ENCODE results near the gene CNBD2.
"Not testable (repeated sequence)": the region's sequence is repeated elsewhere in the genome, so short reads cannot be mapped to it uniquely, and the experiment has no call there.

The CNBD2 gene

GRCh38 chr20:35967979-35968640 lies at the start of gene CNBD2:
CNBD2 (plus strand) TSS chr20:35968590; CDS start chr20:35968763, 173 bp downstream.
- no peak for DNase-seq

GRCh38 chr20:35920523-35920922 lies 47.9 kb upstream of the CNBD2 start:
- no peak for DNase-seq

- DNase-seq, result no peak
Observed at GRCh38 chr20:35929301-35929700, 39.1 kb upstream of the CNBD2 start.

GRCh38 chr20:35934050-35934449 lies 34.3 kb upstream of the CNBD2 start:
- DNase-seq, result no peak

GRCh38 chr20:35939264-35939663 lies 29.1 kb upstream of the CNBD2 start:
- DNase-seq, result no peak

- DNase-seq, result no peak
Observed at GRCh38 chr20:35941620-35942019, 26.8 kb upstream of the CNBD2 start.

GRCh38 chr20:35942243-35942642 lies 26.1 kb upstream of the CNBD2 start:
- DNase-seq, result no peak

- no peak for DNase-seq
Observed at GRCh38 chr20:35947489-35947888, 20.9 kb upstream of the CNBD2 start.

- DNase-seq, result no peak
Observed at GRCh38 chr20:35947907-35948306, 20.5 kb upstream of the CNBD2 start.

- DNase-seq, result no peak
Observed at GRCh38 chr20:35950093-35950492, 18.3 kb upstream of the CNBD2 start.

GRCh38 chr20:35952080-35952479 lies 16.3 kb upstream of the CNBD2 start:
- DNase-seq, result not testable (repeated sequence)

GRCh38 chr20:35952480-35953386 lies 15.7 kb upstream of the CNBD2 start:
- no peak for DNase-seq

- DNase-seq, result no peak
Observed at GRCh38 chr20:35953387-35954199, 14.8 kb upstream of the CNBD2 start.

GRCh38 chr20:35954200-35954906 lies 14.0 kb upstream of the CNBD2 start, which contains the start of gene SCAND1:
SCAND1 (minus strand) TSS chr20:35954502; CDS start chr20:35954284, 218 bp downstream.
- peak; percentile 89 for DNase-seq

GRCh38 chr20:35954907-35955251 lies 13.5 kb upstream of the CNBD2 start:
- no peak for DNase-seq

GRCh38 chr20:35956616-35957015 lies 11.8 kb upstream of the CNBD2 start:
- no peak for DNase-seq

GRCh38 chr20:35959291-35959690 lies 9.1 kb upstream of the CNBD2 start:
- DNase-seq, result not testable (repeated sequence)

GRCh38 chr20:35963878-35964277 lies 4.5 kb upstream of the CNBD2 start:
- no peak for DNase-seq

- DNase-seq, result no peak
Observed at GRCh38 chr20:35968930-35969329, 540 bp downstream of the CNBD2 start.

- DNase-seq, result no peak
Observed at GRCh38 chr20:35971981-35972380, 3.6 kb downstream of the CNBD2 start.

GRCh38 chr20:35972462-35972861 lies 4.1 kb downstream of the CNBD2 start:
- no peak for DNase-seq

GRCh38 chr20:35974256-35974655 lies 5.9 kb downstream of the CNBD2 start:
- DNase-seq, result no peak
